ENCODE measurements around the gene YIF1B. TPM values are rescaled to one million over a fixed set of nuclear protein-coding genes. Genes with fewer than 3 reads are reported as not detected.
A peak's percentile ranks its signal among the peaks of the same experiment; 100 is the strongest.

Gene YIF1B, protein sequence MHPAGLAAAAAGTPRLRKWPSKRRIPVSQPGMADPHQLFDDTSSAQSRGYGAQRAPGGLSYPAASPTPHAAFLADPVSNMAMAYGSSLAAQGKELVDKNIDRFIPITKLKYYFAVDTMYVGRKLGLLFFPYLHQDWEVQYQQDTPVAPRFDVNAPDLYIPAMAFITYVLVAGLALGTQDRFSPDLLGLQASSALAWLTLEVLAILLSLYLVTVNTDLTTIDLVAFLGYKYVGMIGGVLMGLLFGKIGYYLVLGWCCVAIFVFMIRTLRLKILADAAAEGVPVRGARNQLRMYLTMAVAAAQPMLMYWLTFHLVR
- total RNA-seq (2012; rRNA removed) (72.2 and 78.9 TPM in 2 replicates), polyA plus RNA-seq (2012; rRNA removed) (162 and 165 TPM in 2 replicates), Bru-seq, nascent RNA (percentile 53 among the genes with signal in this experiment), BruChase-seq, experiment 1, labeled RNA remaining after a 6-hour chase (percentile 60 among the genes with signal in this experiment), BruChase-seq, experiment 2, labeled RNA remaining after a 2-hour chase (percentile 58 among the genes with signal in this experiment)
- polyA plus RNA-seq (2012; cell fraction: cytosol; rRNA removed): 95.0 and 225 TPM in 2 replicates
- 92.8 and 241 TPM in 2 replicates for polyA plus RNA-seq (2012; cell fraction: nucleus; rRNA removed; ENCODE audit: low replicate concordance)
- long read RNA-seq, transcript YIF1B-201 (8 exons, 964 nt): minor isoform, 5 of 100 reads
- long read RNA-seq, transcript YIF1B-203 (8 exons, 1,225 nt): minor isoform, 13 of 100 reads
- long read RNA-seq, transcript YIF1B-216 (8 exons, 1,181 nt): major isoform, 50 of 100 reads
- long read RNA-seq, transcript YIF1B-214 (8 exons, 940 nt): minor isoform, 7 of 100 reads
- long read RNA-seq, partial matches to known transcripts: 8 of 100 reads
- long read RNA-seq, other reads (novel, unspliced or antisense): 12 of 100 reads

GRCh38 chr19:38315657-38316476 is at the start of gene YIF1B:
Gene YIF1B (minus strand): TSS chr19:38315947. CDS start chr19:38315917, 30 bp downstream.
- peak within 1 kb of the TSS; percentile 74 for H2AK5ac ChIP-seq (ENCODE audit: low read depth, low read length)
- CTCF ChIA-PET: no interaction called here
- POLR2A ChIA-PET (ENCODE audit: unreplicated experiment): interaction anchor here (0.8 kb wide), 1 partner anchor 12 kb away, joined by 3 read pairs; the partner anchor contains the start of gene C19orf33
- peak within 1 kb of the TSS; percentile 74 for H3K23ac ChIP-seq (ENCODE audit: low read depth, low read length)
- H3K9me3 ChIP-seq (ENCODE audit: control insufficient read depth, insufficient read depth, low read length): no peaks in the 10 kb centered on the region
- H4K5ac ChIP-seq (ENCODE audit: low read depth, low read length): peak within 1 kb of the TSS; percentile 43
- H3K27me3 ChIP-seq (ENCODE audit: control insufficient read depth, insufficient read depth, low read length): no peaks in the 10 kb centered on the region; the same call in 1 of the 2 replicates
- peak within 1 kb of the TSS; percentile 57 for H3K27ac ChIP-seq (ENCODE audit: insufficient read depth, low read length)
- DNase-seq: peak; percentile 96
- H3K36me3 ChIP-seq (ENCODE audit: control insufficient read depth, insufficient read depth, low read length): no peaks in the 10 kb centered on the region
- no peaks in the 10 kb centered on the region for H4K20me1 ChIP-seq (ENCODE audit: insufficient read depth, low read length)
- H2BK20ac ChIP-seq (ENCODE audit: low read depth, low read length): 0 out of 2 replicates have a peak within 1 kb of the TSS, but pooled peaks have one; percentile 1
- peak within 1 kb of the TSS; percentile 84 to 96 for H4K8ac ChIP-seq (ENCODE audit: low read depth in 2 of 2, low read length in 2 of 2)
- peak within 1 kb of the TSS; percentile 93 for H3K14ac ChIP-seq (replicated peaks; ENCODE audit: low read depth, low read length)
- dilution Hi-C loops (cut with HindIII; ENCODE audit: low sequenced_read_pairs, unreplicated experiment) (no loop called here), intact Hi-C loops (cut with micrococcal nuclease) (no loop called here), in situ Hi-C loops (cut with MboI; ENCODE audit: low sequenced_read_pairs) (no loop called here)
- H2BK120ac ChIP-seq (ENCODE audit: low read depth, low read length): peak within 1 kb of the TSS; percentile 84
- peak within 1 kb of the TSS; percentile 84 for H3K9ac ChIP-seq (ENCODE audit: low read depth, low read length)
- H3K4me1 ChIP-seq (ENCODE audit: control insufficient read depth, insufficient read depth, low read length): peaks cover 3% of the 10 kb centered on the region; the same call in 1 of the 2 replicates
- peak within 1 kb of the TSS; percentile 99 for H2AK9ac ChIP-seq (replicated peaks; ENCODE audit: low read depth, low read length, poor library complexity)
- peak within 1 kb of the TSS; percentile 95 for H3K4ac ChIP-seq (ENCODE audit: low read depth, low read length)
- H2BK15ac ChIP-seq (ENCODE audit: low read depth, low read length): peak within 1 kb of the TSS; percentile 51; the same call in 1 of the 3 replicates
- no TSS peak for BruUV-seq (replicated peaks)
- peak within 1 kb of the TSS; percentile 92 for H2AFZ ChIP-seq (replicated peaks; ENCODE audit: low read length, poor library complexity)
- H3K4me3 ChIP-seq (ENCODE audit: insufficient read depth, low read depth, low read length): peak within 1 kb of the TSS; percentile 86
- peak; percentile 97 for ATAC-seq (ENCODE audit: low read depth)
- H3K56ac ChIP-seq (ENCODE audit: extremely low read depth, insufficient read depth, low read length): peak within 1 kb of the TSS; percentile 60; the same call in 1 of the 2 replicates
- H3K9me1 ChIP-seq (ENCODE audit: insufficient read depth, low read length): 0 out of 2 replicates have a peak, but pooled peaks cover 5% of the 10 kb centered on the region
- TF ChIP-seq NFE2L2 (IDR thresholded peaks at IDR 0.05; ENCODE audit: low read depth, low read length): no peak
- peak; percentile 42; the same call in 1 of the 2 replicates for TF ChIP-seq BHLHE40 (IDR thresholded peaks at IDR 0.05; ENCODE audit: low read depth, low read length)
- no peak for TF ChIP-seq USF2 (IDR thresholded peaks at IDR 0.05; ENCODE audit: low read depth, low read length)
- TF ChIP-seq CEBPB (IDR thresholded peaks at IDR 0.05; ENCODE audit: low read depth, low read length): peak; percentile 56; the same call in 1 of the 2 replicates
- peak; percentile 81; the same call in 1 of the 2 replicates for TF ChIP-seq MAZ (IDR thresholded peaks at IDR 0.05; ENCODE audit: borderline replicate concordance, low read depth, low read length)
- 20% methylated on average over 1 of the region's 64 CpGs; no CpG with 5 or more reads in 1 of the 2 experiments for WGBS, 2 experiments (ENCODE audit: extremely low coverage in 2 of 2, insufficient read length in 1 of 2)
- H2BK5ac ChIP-seq (ENCODE audit: low read depth, low read length, poor library complexity, severe bottlenecking): peak within 1 kb of the TSS; percentile 58
- peaks cover 6 to 37% of the 10 kb centered on the region in 2 experiments for H3K79me1 ChIP-seq (ENCODE audit: low read depth in 1 of 2, low read length in 2 of 2)
- peak within 1 kb of the TSS; percentile 73 for H4K91ac ChIP-seq (ENCODE audit: insufficient read depth, low read depth, low read length)
- H3K4me2 ChIP-seq (ENCODE audit: low read depth, low read length): peak within 1 kb of the TSS; percentile 83
- H3K18ac ChIP-seq (ENCODE audit: low read depth, low read length): peak within 1 kb of the TSS; percentile 44
